ENCODE data around the gene BNIPL.

BNIPL gene

GRCh38 chr1:151009674-151010345 lies 26.6 kb upstream of the BNIPL start:
- DNase-seq = no peak

DNA sequence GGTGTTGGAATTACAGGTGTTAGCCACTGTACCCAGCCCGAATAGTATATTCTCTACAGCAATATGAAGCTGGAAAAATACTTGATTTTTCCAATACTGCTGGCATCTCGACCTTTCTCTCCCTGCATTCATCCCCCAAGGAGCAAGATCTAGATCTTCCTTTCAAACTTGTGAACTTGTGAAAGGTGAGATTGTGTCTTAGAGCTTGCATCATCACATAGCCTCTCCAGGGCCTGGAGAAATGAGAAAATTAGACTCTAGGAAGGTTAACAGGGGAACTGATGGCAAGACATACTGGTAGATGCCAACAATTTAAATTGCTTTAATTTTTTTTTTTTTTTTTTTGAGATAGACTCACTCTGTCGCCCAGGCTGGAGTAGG lies 26.1 kb upstream of the BNIPL start:
- no peak for DNase-seq

- peak; percentile 23 for DNase-seq
Measured at GRCh38 chr1:151011154-151011850, 25.1 kb upstream of the BNIPL start.

DNA sequence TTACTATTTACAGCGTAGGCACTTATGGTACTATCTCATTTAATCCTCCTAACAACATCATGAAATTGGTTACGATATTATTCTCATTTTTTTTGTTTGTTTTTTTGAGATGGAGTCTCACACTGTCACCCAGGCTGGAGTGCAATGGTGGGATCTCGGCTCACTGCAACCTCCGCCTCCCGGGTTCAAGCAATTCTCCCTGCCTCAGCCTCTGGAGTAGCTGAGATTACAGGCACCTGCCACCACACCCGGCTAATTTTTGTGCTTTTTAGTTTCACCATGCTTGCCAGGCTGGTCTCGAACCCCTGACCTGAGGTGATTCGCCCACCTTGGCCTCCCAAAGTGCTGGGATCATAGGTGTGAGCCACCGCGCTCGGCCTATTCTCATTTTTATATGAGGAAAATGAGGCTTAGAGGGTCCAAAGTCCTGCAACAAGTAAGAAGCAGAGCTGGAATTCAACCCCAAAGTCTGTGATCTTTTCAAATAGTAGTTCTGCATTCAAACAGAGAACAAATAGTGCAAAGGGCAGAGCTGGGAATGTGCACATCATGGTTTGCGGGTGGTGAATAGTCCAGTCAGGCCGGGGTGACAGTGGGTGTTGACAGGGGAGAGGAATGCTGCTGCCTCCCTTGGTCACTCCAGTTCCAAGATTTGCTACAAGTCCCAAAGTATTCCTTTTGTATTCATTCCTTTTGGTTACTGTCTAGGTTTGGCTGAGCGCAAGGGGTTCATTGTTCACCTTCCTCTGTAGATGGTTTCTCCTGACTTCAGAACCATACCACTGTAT lies 23.5 kb upstream of the BNIPL start:
- no peak for DNase-seq

DNA sequence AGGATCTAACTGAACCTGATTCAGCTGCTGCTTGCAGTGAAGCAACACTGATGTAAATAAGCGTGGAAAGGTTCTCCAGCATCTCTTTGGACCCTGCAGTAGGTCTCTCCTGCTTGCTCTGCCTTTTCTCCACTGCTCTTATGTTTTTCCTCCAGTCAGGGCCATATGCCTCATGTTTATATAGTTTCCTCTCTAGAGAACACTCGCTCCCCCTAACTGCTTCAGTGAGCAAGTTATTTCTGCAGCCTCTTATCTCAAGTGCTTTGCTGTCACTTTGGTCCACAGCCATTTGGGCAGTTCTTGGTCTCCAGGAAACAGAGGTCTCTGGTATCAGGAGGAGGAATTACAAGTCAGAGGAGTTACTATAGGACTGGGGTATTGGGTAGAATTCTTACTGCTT lies 22.9 kb upstream of the BNIPL start:
- no peak for DNase-seq

- DNase-seq = peak; percentile 60
Measured at GRCh38 chr1:151024540-151025146, 11.7 kb upstream of the BNIPL start.

DNA sequence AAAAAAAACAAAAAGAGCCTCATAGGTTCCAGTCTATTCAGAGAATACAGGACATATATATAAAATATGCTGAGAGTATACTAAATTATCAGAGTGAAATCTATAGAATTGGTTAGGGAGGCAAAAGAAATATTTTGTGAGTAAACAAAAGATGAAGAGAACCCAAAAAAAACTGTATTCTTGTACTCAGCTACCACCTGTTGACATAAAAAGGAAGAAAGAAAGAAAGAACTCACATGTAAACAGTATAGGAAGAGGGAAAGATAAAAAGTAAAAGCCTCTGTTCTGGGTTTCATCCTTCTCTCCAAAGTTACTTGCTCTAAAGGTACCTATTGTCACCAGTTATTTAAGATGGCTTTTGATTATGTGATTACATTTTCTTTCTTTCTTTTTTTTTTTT lies 9.9 kb upstream of the BNIPL start:
- DNase-seq = no peak

DNA sequence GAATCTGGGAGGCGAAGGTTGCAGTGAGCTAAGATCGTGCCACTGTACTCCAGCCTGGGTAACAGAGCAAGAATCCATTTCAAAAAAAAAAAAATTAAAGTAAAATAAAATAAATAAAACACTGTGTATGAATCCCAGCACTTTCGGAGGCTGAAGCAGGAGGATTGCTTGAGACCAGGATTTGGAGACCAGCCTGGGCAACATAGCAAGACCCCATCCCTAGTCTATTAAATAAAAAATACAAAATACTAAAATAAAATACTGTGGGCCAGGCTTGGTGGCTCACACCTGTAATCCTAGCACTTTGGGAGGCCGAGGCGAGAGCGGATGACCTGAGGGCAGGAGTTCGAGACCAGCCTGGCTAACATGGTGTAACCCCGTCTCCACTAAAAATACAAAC lies 4.2 kb upstream of the BNIPL start:
- DNase-seq = no peak

DNA sequence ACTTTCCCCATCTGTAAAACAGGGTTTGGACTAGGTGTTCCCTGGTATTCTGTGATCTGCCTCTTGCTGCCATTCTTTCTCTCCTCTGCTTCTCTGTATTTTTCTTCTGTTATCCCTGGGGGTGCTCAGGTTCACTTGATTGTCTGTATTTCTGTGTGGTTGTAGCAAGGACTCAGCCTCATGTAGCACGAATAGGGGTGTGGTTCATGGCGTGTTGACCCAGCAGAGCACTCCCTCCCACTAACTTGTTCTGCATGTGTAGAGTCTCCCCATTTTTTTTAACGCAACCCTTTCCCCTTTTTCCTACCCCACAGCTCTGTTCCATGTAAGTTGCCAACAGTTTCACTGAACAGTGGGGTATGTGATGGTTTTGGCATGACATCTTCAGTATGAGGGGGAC lies 1.2 kb upstream of the BNIPL start:
- DNase-seq = no peak

DNA sequence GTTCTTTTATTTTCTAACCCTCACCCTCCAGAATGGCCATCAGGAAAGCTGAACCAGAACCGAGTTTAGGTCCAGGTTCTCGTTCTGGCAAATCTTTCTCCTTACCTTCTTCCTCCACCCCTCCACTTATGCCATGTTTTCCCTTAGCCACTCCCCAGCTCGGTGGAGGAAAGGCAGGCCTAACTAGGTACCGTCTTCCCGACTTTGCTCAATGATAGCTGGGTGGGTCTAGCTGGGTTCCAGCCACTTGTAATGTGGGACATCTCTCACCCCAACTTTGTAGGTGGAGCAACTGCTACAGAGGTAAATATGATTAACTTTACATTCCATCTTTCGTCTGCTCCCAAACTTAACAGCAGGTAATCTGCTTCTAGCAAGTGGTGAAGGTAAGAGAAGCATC lies 646 bp downstream of the BNIPL start:
- DNase-seq = no peak

GRCh38 chr1:151039521-151039920 lies 3.1 kb downstream of the BNIPL start:
- DNase-seq = no peak

DNA sequence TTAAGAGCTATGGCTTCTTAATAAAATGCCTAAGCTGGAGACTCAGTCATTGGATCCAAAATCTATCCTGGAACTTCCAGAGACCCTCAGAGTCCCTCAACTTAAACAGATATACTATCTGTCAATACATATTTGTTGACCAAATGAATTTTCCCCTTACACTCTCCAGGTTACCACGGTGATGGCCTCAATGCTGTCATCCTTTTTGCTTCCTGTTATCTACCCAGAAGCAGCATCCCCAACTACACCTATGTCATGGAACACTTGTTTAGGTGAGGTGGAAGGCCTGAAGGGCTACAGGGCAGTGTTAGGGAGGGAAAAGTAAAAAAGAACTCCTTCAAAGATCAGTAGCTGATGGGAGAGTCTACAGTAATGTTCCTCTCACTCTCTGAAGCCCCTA lies 6.8 kb downstream of the BNIPL start:
- DNase-seq = no peak

DNA sequence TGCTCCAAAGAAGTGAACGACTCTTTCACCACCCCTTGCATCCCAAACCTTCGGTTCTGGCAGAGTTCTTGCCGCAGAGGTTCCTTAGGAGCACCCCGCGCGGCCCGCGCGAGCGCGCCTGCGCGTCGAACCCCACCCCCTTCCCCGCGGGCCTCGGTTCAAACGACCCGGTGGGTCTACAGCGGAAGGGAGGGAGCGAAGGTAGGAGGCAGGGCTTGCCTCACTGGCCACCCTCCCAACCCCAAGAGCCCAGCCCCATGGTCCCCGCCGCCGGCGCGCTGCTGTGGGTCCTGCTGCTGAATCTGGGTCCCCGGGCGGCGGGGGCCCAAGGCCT lies 11.2 kb downstream of the BNIPL start, which contains the start of gene C1orf56:
Gene C1orf56, plus strand, starts transcription at position 161 of the 334 bp plus-strand sequence. Its CDS starts 97 bp downstream, at position 258.
- peak; percentile 64 for DNase-seq

DNA sequence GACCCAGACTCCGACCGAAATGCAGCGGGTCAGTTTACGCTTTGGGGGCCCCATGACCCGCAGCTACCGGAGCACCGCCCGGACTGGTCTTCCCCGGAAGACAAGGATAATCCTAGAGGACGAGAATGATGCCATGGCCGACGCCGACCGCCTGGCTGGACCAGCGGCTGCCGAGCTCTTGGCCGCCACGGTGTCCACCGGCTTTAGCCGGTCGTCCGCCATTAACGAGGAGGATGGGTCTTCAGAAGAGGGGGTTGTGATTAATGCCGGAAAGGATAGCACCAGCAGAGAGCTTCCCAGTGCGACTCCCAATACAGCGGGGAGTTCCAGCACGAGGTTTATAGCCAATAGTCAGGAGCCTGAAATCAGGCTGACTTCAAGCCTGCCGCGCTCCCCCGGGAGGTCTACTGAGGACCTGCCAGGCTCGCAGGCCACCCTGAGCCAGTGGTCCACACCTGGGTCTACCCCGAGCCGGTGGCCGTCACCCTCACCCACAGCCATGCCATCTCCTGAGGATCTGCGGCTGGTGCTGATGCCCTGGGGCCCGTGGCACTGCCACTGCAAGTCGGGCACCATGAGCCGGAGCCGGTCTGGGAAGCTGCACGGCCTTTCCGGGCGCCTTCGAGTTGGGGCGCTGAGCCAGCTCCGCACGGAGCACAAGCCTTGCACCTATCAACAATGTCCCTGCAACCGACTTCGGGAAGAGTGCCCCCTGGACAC lies 11.7 kb downstream of the BNIPL start:
- DNase-seq = peak; percentile 65

- DNase-seq = no peak
Measured at GRCh38 chr1:151048645-151049032, 12.3 kb downstream of the BNIPL start.

DNA sequence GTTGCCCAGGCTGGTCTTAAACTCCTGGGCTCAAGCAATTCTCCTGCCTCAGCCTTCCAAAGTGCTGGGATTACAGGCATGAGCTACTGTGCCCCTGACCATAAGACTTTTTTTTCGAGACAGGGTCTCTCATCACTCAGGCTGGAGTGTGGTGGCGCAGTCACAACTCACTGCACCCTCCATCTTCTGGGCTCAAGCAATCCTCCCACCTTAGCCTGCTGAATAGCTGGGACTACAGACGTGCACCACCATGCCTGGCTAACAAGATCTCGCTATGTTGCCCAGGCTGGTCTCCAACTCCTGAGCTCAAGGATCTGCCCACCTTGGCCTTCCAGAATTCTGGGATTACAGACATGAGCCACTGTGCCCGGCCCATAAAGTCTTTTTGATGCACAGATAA lies 13.1 kb downstream of the BNIPL start:
- no peak for DNase-seq

DNA sequence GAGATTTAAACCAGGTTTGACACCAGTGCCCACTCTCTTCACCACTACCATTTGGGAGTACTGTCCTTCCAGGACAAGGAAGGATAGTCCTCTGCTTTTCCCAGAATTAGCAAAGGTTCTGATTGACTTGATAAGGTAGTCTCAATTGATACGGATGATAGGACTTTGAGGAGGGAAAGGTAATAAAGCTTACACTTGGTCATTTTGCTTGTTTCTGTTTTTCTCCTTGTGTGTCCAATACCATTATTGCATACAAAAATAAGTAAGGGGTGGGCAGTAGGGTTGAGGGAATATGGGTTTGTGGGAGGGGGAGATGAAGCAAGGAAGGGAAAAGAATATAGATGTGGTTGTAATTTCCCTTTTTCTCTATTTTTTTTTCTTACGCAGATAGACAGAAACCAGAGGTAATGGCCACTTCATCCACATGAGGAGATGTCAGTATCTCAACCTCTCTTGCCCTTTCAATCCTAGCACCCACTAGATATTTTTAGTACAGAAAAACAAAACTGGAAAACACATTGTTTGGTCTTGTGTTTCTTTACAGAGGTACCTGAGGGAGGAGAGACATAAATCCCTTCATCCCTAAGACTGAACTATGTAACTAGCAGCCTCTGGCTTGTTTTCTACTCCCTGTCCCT lies 13.8 kb downstream of the BNIPL start:
- DNase-seq = no peak

DNA sequence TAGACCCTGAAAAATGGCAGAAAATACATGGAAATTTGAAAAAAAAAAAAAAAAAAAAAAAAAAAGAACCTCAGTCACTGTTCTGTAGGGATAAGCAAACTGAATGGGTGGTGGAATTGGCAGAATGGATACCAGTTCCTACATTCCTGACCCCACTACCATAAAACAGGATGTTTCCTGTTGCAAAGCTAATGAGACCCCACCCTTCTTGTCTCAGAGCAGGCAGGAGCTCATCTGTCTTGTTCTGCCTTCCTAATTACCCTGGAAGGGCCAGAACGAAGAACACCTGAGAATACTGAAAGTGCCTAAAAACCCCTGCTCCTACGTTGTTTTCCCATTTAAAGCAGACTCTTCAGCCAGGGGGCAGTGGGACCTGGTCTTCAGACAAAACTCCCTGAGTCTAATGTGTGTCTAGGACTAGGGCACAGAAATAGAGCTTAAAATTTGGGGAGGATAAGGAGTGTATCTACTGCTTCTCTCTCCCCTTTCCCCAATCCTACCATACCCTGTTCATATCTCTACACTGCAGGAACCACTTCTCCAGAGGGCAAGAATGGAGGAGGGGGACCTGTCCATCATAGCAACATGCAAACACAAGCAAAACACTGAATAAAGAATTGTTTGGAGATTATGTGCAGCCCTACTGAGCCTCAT lies 15.1 kb downstream of the BNIPL start:
- no peak for DNase-seq

DNA sequence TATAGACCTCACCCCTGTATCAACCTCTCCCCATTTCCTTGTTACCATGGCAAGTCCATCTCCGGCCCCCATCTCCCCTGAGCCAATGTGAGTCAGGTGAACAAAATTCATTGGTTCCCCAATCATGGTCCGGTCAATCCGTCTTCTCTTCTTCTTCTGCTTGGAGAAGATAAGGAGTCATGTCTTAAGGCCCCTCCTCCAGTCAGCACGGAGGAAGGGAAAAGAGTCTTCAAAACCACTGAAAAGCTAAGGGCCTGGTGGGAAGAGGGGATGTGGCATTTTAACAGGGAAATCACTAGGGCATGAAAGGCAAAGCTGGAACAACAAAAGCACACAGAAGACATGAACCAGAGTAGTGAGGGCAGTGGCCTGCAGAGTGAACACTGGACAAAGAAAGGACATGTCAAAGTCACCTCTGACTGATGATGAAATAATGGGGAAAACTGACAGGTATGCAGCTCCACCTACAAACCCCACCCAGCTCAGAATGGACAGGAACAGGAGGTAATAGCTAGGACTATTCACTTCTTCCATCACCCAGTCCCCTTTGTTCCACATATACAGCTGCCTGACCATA lies 18.7 kb downstream of the BNIPL start:
- DNase-seq = no peak

GRCh38 chr1:151055581-151055980 lies 19.2 kb downstream of the BNIPL start:
- no peak for DNase-seq

GRCh38 chr1:151056149-151056548 lies 19.8 kb downstream of the BNIPL start:
- DNase-seq = no peak

All from fibroblast of skin of back (primary cell).